HG03442 (cell line): Measurements from ENCODE around the gene RPS6KA3.
A peak's percentile ranks its signal among the peaks of the same experiment; 100 is the strongest.
"Not testable (repeated sequence)": the region's sequence is repeated elsewhere in the genome, so short reads cannot be mapped to it uniquely, and the experiment has no call there.

ENCODE experiments used
- ATAC-seq: cut with Tn5 transposase; IDR thresholded peaks from one replicate; pipeline ENCODE4 v1.9.1; 2021; ENCODE audit warnings: mild to moderate bottlenecking, moderate library complexity; ENCODE audit not compliant: unreplicated experiment

Gene RPS6KA3

GRCh38 chrX:20224814-20225487 is 41.8 kb downstream of the RPS6KA3 start:
- ATAC-seq: peak; percentile 91

- ATAC-seq: no peak
Measured at GRCh38 chrX:20221902-20222301, 44.8 kb downstream of the RPS6KA3 start.

GRCh38 chrX:20218836-20219505 is 47.7 kb downstream of the RPS6KA3 start:
- no peak for ATAC-seq

- no peak for ATAC-seq
Measured at GRCh38 chrX:20217906-20218305, 48.8 kb downstream of the RPS6KA3 start.

- ATAC-seq: no peak
Measured at GRCh38 chrX:20217271-20217670, 49.4 kb downstream of the RPS6KA3 start.

GRCh38 chrX:20215565-20215964 is 51.1 kb downstream of the RPS6KA3 start:
- no peak for ATAC-seq

- peak; percentile 97 for ATAC-seq
Measured at GRCh38 chrX:20212486-20213089, 54.1 kb downstream of the RPS6KA3 start.

- ATAC-seq: no peak
Measured at GRCh38 chrX:20211261-20211786, 55.4 kb downstream of the RPS6KA3 start.

- peak; percentile 98 for ATAC-seq
Measured at GRCh38 chrX:20205927-20206708, 60.6 kb downstream of the RPS6KA3 start.

- no peak for ATAC-seq
Measured at GRCh38 chrX:20204351-20204750, 62.4 kb downstream of the RPS6KA3 start.

GRCh38 chrX:20197641-20198210 is 69.0 kb downstream of the RPS6KA3 start:
- ATAC-seq: no peak

GRCh38 chrX:20189171-20189570 is 77.5 kb downstream of the RPS6KA3 start:
- ATAC-seq: no peak

GRCh38 chrX:20181598-20182329 is 84.9 kb downstream of the RPS6KA3 start:
- no peak for ATAC-seq

- ATAC-seq: no peak
Measured at GRCh38 chrX:20177093-20177492, 89.6 kb downstream of the RPS6KA3 start.

- ATAC-seq: no peak
Measured at GRCh38 chrX:20173856-20174255, 92.9 kb downstream of the RPS6KA3 start.

GRCh38 chrX:20173313-20173712 is 93.4 kb downstream of the RPS6KA3 start:
- no peak for ATAC-seq

- ATAC-seq: no peak
Measured at GRCh38 chrX:20171887-20172286, 94.8 kb downstream of the RPS6KA3 start.

GRCh38 chrX:20162516-20162915 is 104.2 kb downstream of the RPS6KA3 start:
- not testable (repeated sequence) for ATAC-seq

GRCh38 chrX:20159797-20160385 is 106.8 kb downstream of the RPS6KA3 start:
- ATAC-seq: no peak

GRCh38 chrX:20151689-20152088 is 115.0 kb downstream of the RPS6KA3 start:
- no peak for ATAC-seq
